H1 (cell line): ENCODE measurements around the gene GPR18. TPM values are rescaled to one million over a fixed set of nuclear protein-coding genes. Genes with fewer than 3 reads are reported as not detected.

Source experiments
- CTCF ChIA-PET: fragments of 300-600 bp; sonication (Branson Sonifier 250); formaldehyde crosslinking; loops from one replicate; lab custom pipeline; 2021; ENCODE audit not compliant: partially characterized antibody; lab: Charles Lee
- POLR2A ChIA-PET: fragments of 300-600 bp; sonication (Branson Sonifier 250); formaldehyde crosslinking; loops from one replicate; lab custom pipeline; 2021; ENCODE audit warnings: inconsistent platforms; ENCODE audit not compliant: partially characterized antibody; lab: Charles Lee
- DNase-seq, 2 experiments: peaks; one replicate each; pipeline versions ENCODE4 v3.0.0 to v3.0.0-alpha.2; 2010 to 2022; ENCODE audit warnings: low spot score in 2 of 2, low read depth in 1 of 2, mixed read lengths in 1 of 2
- FAIRE-seq: peaks from 2 replicates; lab custom pipeline; 2011; peaks lifted over from hg19 to GRCh38; lab: Jason Lieb, UNC
- H2AFZ ChIP-seq: 2 replicates; pipeline ENCODE4 v1.8.1; 2012; ENCODE audit warnings: low read length, inconsistent platforms
- H2AK5ac ChIP-seq: 2 replicates; pipeline ENCODE4 v1.6.1; 2013; ENCODE audit warnings: low read depth, low read length
- H2BK120ac ChIP-seq: replicated peaks from 2 replicates; pipeline ENCODE3; 2013; ENCODE audit warnings: low read depth, low read length, inconsistent platforms
- H2BK12ac ChIP-seq: 2 replicates; pipeline ENCODE4 v1.6.1; 2013; ENCODE audit warnings: low read depth, low read length
- H2BK15ac ChIP-seq: 2 replicates; pipeline ENCODE4 v1.6.1; 2013; ENCODE audit warnings: low read length
- H2BK20ac ChIP-seq: 2 replicates; pipeline ENCODE4 v1.6.1; 2013; ENCODE audit warnings: low read length
- H2BK5ac ChIP-seq: 2 replicates; pipeline ENCODE4 v1.6.1; 2013; ENCODE audit warnings: low read depth, low read length
- H3K14ac ChIP-seq: 2 replicates; pipeline ENCODE4 v1.6.1; 2013; ENCODE audit warnings: inconsistent platforms; ENCODE audit not compliant: insufficient read length
- H3K18ac ChIP-seq: 2 replicates; pipeline ENCODE4 v1.6.1; 2013; ENCODE audit warnings: low read length; ENCODE audit errors: extremely low read depth
- H3K23ac ChIP-seq: 2 replicates; pipeline ENCODE4 v1.6.1; 2013; ENCODE audit warnings: inconsistent platforms; ENCODE audit not compliant: insufficient read length
- H3K23me2 ChIP-seq: 2 replicates; pipeline ENCODE4 v1.6.1; 2013; ENCODE audit warnings: low read depth, low read length
- H3K27ac ChIP-seq: 2 replicates; pipeline ENCODE4 v1.6.1; 2011; ENCODE audit warnings: low read depth, low read length, inconsistent platforms
- H3K27me3 ChIP-seq, 4 experiments: replicated peaks in 1 of 4; 1 replicate in 1 of 4; 2 replicates in 3 of 4; pipeline versions ENCODE4 v1.6.1 to v1.8.1; 2011 to 2013; ENCODE audit warnings: low read length in 3 of 4, mild to moderate bottlenecking in 3 of 4, inconsistent platforms in 2 of 4, mixed read lengths in 2 of 4, moderate library complexity in 1 of 4; ENCODE audit not compliant: control insufficient read depth in 3 of 4, insufficient read depth in 3 of 4; ENCODE audit errors: extremely low read depth in 1 of 4
- H3K36me3 ChIP-seq, 4 experiments: 2 replicates each; pipeline versions ENCODE4 v1.6.1 to v1.8.1; 2011 to 2013; ENCODE audit warnings: mild to moderate bottlenecking in 4 of 4, low read length in 3 of 4, moderate library complexity in 2 of 4, control low read depth in 1 of 4, inconsistent platforms in 1 of 4; ENCODE audit not compliant: insufficient read depth in 4 of 4, control insufficient read depth in 2 of 4
- H3K4ac ChIP-seq: replicated peaks from 2 replicates; pipeline ENCODE3; 2013; ENCODE audit warnings: low read length, low read depth, mixed read lengths, inconsistent platforms; ENCODE audit not compliant: insufficient read length
- H3K4me1 ChIP-seq, 4 experiments: replicated peaks in 1 of 4; 1 replicate in 1 of 4; 2 replicates in 3 of 4; pipeline versions ENCODE4 v1.6.1 to v1.8.1; 2011 to 2013; ENCODE audit warnings: low read length in 3 of 4, inconsistent platforms in 2 of 4, mixed read lengths in 1 of 4; ENCODE audit not compliant: insufficient read depth in 4 of 4, control insufficient read depth in 3 of 4
- H3K4me2 ChIP-seq, 2 experiments: 2 replicates each; pipeline versions ENCODE4 v1.6.1 to v1.8.1; 2011 to 2013; ENCODE audit warnings: low read depth in 2 of 2, low read length in 2 of 2, control low read depth in 1 of 2, inconsistent platforms in 1 of 2, mild to moderate bottlenecking in 1 of 2; ENCODE audit not compliant: insufficient read depth in 1 of 2
- H3K4me3 ChIP-seq, 4 experiments: fragments of 200-600, 300-600 bp in 1 of 4; sonication (generic), shearing (Covaris generic), sonication (Bioruptor Twin) in 1 of 4; 2 replicates each; pipeline versions ENCODE4 v1.5.1 to v1.8.1; 2011 to 2016; ENCODE audit warnings: low read length in 4 of 4, low read depth in 3 of 4, control low read depth in 2 of 4, inconsistent platforms in 2 of 4, mild to moderate bottlenecking in 2 of 4, mixed read lengths in 1 of 4, moderate library complexity in 1 of 4; ENCODE audit not compliant: insufficient read depth in 2 of 4; ENCODE audit errors: extremely low read depth in 1 of 4
- H3K56ac ChIP-seq: replicated peaks from 2 replicates; pipeline ENCODE3; 2013; ENCODE audit warnings: low read depth, mild to moderate bottlenecking, mixed read lengths, low read length, inconsistent platforms; ENCODE audit not compliant: insufficient read length
- H3K79me1 ChIP-seq: 2 replicates; pipeline ENCODE4 v1.6.1; 2013; ENCODE audit warnings: low read depth, low read length, control low read depth
- H3K79me2 ChIP-seq, 2 experiments: 2 replicates each; pipeline versions ENCODE4 v1.6.1 to v1.8.1; 2012 to 2013; ENCODE audit warnings: low read length in 2 of 2, mild to moderate bottlenecking in 2 of 2, inconsistent platforms in 1 of 2; ENCODE audit not compliant: insufficient read depth in 2 of 2, control insufficient read depth in 1 of 2
- H3K9ac ChIP-seq, 4 experiments: replicated peaks in 1 of 4; 1 replicate in 1 of 4; 2 replicates in 3 of 4; pipeline versions ENCODE4 v1.6.1 to v1.8.1; 2011 to 2013; ENCODE audit warnings: low read depth in 3 of 4, low read length in 3 of 4, control low read depth in 2 of 4, mild to moderate bottlenecking in 2 of 4, moderate library complexity in 2 of 4, inconsistent platforms in 1 of 4; ENCODE audit errors: extremely low read depth in 1 of 4
- H3K9me3 ChIP-seq, 2 experiments: 2 replicates each; pipeline versions ENCODE4 v1.6.1 to v1.8.1; 2012 to 2013; ENCODE audit warnings: mild to moderate bottlenecking in 2 of 2, moderate library complexity in 2 of 2, control low read depth in 1 of 2, inconsistent platforms in 1 of 2, low read depth in 1 of 2, low read length in 1 of 2, mixed read lengths in 1 of 2; ENCODE audit not compliant: insufficient read depth in 2 of 2
- H4K20me1 ChIP-seq, 2 experiments: replicated peaks in 1 of 2; 2 replicates each; pipeline versions ENCODE3 to v1.8.1; 2011 to 2013; ENCODE audit warnings: inconsistent platforms in 2 of 2, low read length in 2 of 2, mild to moderate bottlenecking in 1 of 2; ENCODE audit not compliant: insufficient read depth in 2 of 2, control insufficient read depth in 1 of 2
- H4K5ac ChIP-seq: 2 replicates; pipeline ENCODE4 v1.6.1; 2013; ENCODE audit warnings: low read length, low read depth, mixed read lengths, inconsistent platforms; ENCODE audit not compliant: insufficient read length
- H4K8ac ChIP-seq: 2 replicates; pipeline ENCODE4 v1.8.0; 2013; ENCODE audit warnings: mild to moderate bottlenecking, moderate library complexity, low read length, inconsistent platforms; ENCODE audit not compliant: insufficient read depth; ENCODE audit errors: extremely low read depth
- H4K91ac ChIP-seq: replicated peaks from 2 replicates; pipeline ENCODE3; 2013; ENCODE audit warnings: low read length, mixed read lengths, inconsistent platforms; ENCODE audit not compliant: insufficient read length
- ASH2L ChIP-seq: fragments of 200-600, 300-600 bp; sonication (generic); IDR thresholded peaks from one replicate; pipeline ENCODE4 v1.7.1; 2017; ENCODE audit warnings: low read length
- CBX8 ChIP-seq: fragments of 300-800, 300-1000 bp; sonication (generic); IDR thresholded peaks from 2 replicates; pipeline ENCODE4 v1.7.1; 2016; ENCODE audit warnings: low read depth, low read length, borderline replicate concordance
- CHD1 ChIP-seq: IDR thresholded peaks from 2 replicates; pipeline ENCODE4 v1.6.1; 2012; ENCODE audit warnings: low read depth, low read length, improper control_type of control experiment
- CREB1 ChIP-seq: IDR thresholded peaks from 2 replicates; pipeline ENCODE4 v1.6.1; 2012; ENCODE audit warnings: inconsistent platforms
- GABPA ChIP-seq: IDR thresholded peaks from 2 replicates; pipeline ENCODE4 v1.6.1; 2011; ENCODE audit warnings: mild to moderate bottlenecking, low read length, moderate library complexity, borderline replicate concordance; ENCODE audit not compliant: insufficient read depth
- GTF2F1 ChIP-seq: IDR thresholded peaks from 2 replicates; pipeline ENCODE4 v1.6.1; 2012; ENCODE audit warnings: low read depth, low read length, improper control_type of control experiment, borderline replicate concordance
- HDAC6 ChIP-seq: IDR thresholded peaks from one replicate; pipeline ENCODE4 v1.7.1; 2012; ENCODE audit warnings: low read depth, mild to moderate bottlenecking, inconsistent platforms, low read length, moderate library complexity
- POLR2AphosphoS5 ChIP-seq: IDR thresholded peaks from 2 replicates; pipeline ENCODE4 v1.6.1; 2011; ENCODE audit warnings: low read depth, low read length
- SAP30 ChIP-seq: fragments of 300-600 bp; sonication (generic); IDR thresholded peaks from 2 replicates; pipeline ENCODE4 v1.7.1; 2012; ENCODE audit warnings: low read length, moderate library complexity, mild to moderate bottlenecking, inconsistent platforms; ENCODE audit not compliant: insufficient read depth, insufficient replicate concordance
- SP2 ChIP-seq: IDR thresholded peaks from 2 replicates; pipeline ENCODE4 v1.6.1; 2012; ENCODE audit warnings: mild to moderate bottlenecking, low read length, inconsistent platforms
- SUZ12 ChIP-seq: fragments of 200-600 bp; sonication (generic); IDR thresholded peaks from 2 replicates; pipeline ENCODE4 v1.6.1; 2012; ENCODE audit warnings: mild to moderate bottlenecking, inconsistent platforms, low read length, moderate library complexity, mixed read lengths
- TEAD4 ChIP-seq: IDR thresholded peaks from 2 replicates; pipeline ENCODE4 v1.6.1; 2012; ENCODE audit warnings: low read depth, low read length, inconsistent platforms, mixed read lengths
- WGBS, 2 experiments: shearing (Covaris generic) in 1 of 2; methylation state at CpG; one replicate each; pipeline versions ENCODE4 v1.1.6 to v1.1.7; 2013 to 2015; ENCODE audit warnings: low lambda C conversion rate in 2 of 2, mixed read lengths in 2 of 2, inconsistent platforms in 1 of 2, low coverage in 1 of 2, missing lambda C conversion rate in 1 of 2; ENCODE audit not compliant: insufficient replicate concordance in 2 of 2, insufficient coverage in 1 of 2, insufficient read length in 1 of 2; ENCODE audit errors: extremely low coverage in 1 of 2, missing lambda C conversion rate in 1 of 2; 5-methylcytosine and 5-hydroxymethylcytosine counted together
- polyA plus RNA-seq, 7 experiments: library from polyadenylated mRNA; depleted of rRNA in 3 of 7; stranded (reverse) in 5 of 7; unstranded in 2 of 7; fragments of >200 nt in 5 of 7; fragments of 200-250 nt in 2 of 7; gene quantifications; 1 replicate in 5 of 7; 2 replicates in 1 of 7; 4 replicates in 1 of 7; pipeline versions ENCODE4 v1.2.1 to v1.2.3, GENCODE V29; 2011 to 2013; ENCODE audit warnings: missing spikeins in 2 of 7, mixed read lengths in 2 of 7
- total RNA-seq: library from RNA; stranded (reverse); fragmentation: NEBNext Ultra II Directional; extraction: Animal tissue kit (Norgen Biotek cat#: 25700); gene quantifications from 2 replicates; pipeline ENCODE4 v1.2.1, GENCODE V29; 2021

GPR18 gene
- total and polyA plus RNA-seq, 2 of the 8 experiments (the other 6 are each of a cell fraction or from before 2014, with no cell fraction given): not detected

DNA sequence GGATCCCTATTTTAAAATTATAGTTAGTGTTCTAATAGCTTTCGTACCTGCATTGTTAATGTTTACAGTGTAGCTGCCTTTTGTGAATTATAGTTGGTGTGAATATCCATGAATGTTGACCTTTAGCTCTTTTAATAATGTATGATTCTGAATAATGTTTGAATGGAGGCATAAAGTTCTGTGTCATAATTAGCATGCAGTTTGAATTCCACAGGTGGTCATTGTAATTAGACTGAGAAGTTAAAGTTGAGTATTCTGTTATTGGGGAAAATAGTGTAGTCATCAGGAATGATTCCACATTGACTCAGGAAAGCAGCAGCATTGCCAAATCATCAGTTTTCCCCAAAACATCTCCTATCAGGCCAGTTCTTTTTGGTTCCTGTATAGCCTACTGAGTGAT is 12.1 kb downstream of the GPR18 start:
- H3K56ac ChIP-seq: no peak overlapping the region
- H4K91ac ChIP-seq: no peak overlapping the region
- H3K79me1 ChIP-seq: no peaks in the 10 kb centered on the region
- 87% methylated on average over 1 of the region's 1 CpG; no CpG with 5 or more reads in 1 of the 2 experiments for WGBS, 2 experiments
- CTCF ChIA-PET: interaction anchor here (1.4 kb wide), 2 partner anchors 20 to 23 kb away, joined by 4 read pairs; no protein-coding TSS in a partner anchor
- no peaks in the 10 kb centered on the region; a peak in 1 of 4 replicates for H3K9me3 ChIP-seq
- no peak overlapping the region for H3K23ac ChIP-seq
- H2BK15ac ChIP-seq: no peak overlapping the region
- H4K20me1 ChIP-seq: peaks cover 0 to 1% of the 10 kb centered on the region in 2 experiments
- H2BK12ac ChIP-seq: no peak overlapping the region
- no peak overlapping the region for H2BK20ac ChIP-seq
- no peak overlapping the region for H3K14ac ChIP-seq
- H3K18ac ChIP-seq: no peak overlapping the region
- no peaks in the 10 kb centered on the region for H3K79me2 ChIP-seq
- no peak overlapping the region for H2AK5ac ChIP-seq
- H2BK5ac ChIP-seq: no peak overlapping the region
- no peak for DNase-seq
- H3K4me1 ChIP-seq: no peaks in the 10 kb centered on the region
- H3K23me2 ChIP-seq: no peaks in the 10 kb centered on the region
- H3K27ac ChIP-seq: no peak overlapping the region
- H3K36me3 ChIP-seq: peaks cover 0 to 25% (median 6%) of the 10 kb centered on the region in 4 experiments; a peak in 5 of 8 replicates
- no peak for FAIRE-seq
- no peaks in the 10 kb centered on the region for H3K27me3 ChIP-seq
- TF ChIP-seq HDAC6 (no peak), GABPA (no peak), CHD1 (no peak), SUZ12 (no peak), CBX8 (no peak), SAP30 (no peak), POLR2AphosphoS5 (no peak), ASH2L (no peak), CREB1 (no peak), TEAD4 (no peak), GTF2F1 (no peak), SP2 (no peak)
- H4K5ac ChIP-seq: no peak overlapping the region
- POLR2A ChIA-PET: interaction anchor here (0.8 kb wide), 1 partner anchor 46 kb away, joined by 3 read pairs; no protein-coding TSS in a partner anchor
- H3K4ac ChIP-seq: no peak overlapping the region
- H2AFZ ChIP-seq: no peak overlapping the region
- H3K9ac ChIP-seq: no peak overlapping the region
- no peak overlapping the region for H3K4me3 ChIP-seq
- H4K8ac ChIP-seq: no peak overlapping the region
- H2BK120ac ChIP-seq: no peak overlapping the region
- H3K4me2 ChIP-seq: no peak overlapping the region
